CD4-positive, alpha-beta T cell treated with Interferon gamma for 1 hour (primary cell): ENCODE data around the gene PRKCB.
A peak's percentile ranks its signal among the peaks of the same experiment; 100 is the strongest.

Experiments
- DNase-seq: peaks from one replicate; pipeline ENCODE4 v3.0.0-alpha.2; 2020

PRKCB gene

DNA sequence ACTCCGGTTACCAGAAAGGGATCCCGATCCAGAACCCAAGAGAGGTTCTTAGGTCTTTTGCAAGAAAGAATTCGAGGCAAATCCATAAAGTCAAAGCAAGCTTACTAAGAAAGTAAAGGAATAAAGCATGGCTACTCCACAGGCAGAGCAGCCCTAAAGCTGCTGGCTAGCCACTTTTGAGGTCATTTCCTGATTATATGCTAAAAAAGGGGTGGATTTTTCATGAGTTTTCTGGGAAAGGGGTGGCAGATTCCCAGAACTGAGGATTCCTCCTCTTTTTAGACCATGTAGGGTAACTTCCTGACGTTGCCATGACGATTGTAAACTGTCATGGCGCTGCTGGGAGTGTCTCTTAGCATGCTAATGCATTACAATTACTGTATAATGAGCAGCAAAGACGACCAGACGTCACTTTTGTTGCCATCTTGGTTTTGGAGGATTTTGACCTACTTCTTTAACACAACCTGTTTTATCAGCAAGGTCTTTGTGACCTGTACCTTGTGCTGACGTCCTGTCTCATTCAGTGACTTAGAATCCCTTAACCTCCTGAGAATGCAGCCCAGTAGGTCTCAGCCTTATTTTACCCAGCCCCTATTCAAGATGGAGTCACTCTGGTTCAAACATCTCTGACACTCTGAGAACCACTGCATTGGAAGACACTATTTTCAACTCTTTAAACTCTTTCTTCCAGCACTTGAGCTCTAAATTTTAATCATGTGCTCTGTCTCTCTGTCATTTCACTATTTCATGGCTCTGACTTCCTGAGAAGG is 216.7 kb downstream of the PRKCB start:
- DNase-seq = no peak

DNA sequence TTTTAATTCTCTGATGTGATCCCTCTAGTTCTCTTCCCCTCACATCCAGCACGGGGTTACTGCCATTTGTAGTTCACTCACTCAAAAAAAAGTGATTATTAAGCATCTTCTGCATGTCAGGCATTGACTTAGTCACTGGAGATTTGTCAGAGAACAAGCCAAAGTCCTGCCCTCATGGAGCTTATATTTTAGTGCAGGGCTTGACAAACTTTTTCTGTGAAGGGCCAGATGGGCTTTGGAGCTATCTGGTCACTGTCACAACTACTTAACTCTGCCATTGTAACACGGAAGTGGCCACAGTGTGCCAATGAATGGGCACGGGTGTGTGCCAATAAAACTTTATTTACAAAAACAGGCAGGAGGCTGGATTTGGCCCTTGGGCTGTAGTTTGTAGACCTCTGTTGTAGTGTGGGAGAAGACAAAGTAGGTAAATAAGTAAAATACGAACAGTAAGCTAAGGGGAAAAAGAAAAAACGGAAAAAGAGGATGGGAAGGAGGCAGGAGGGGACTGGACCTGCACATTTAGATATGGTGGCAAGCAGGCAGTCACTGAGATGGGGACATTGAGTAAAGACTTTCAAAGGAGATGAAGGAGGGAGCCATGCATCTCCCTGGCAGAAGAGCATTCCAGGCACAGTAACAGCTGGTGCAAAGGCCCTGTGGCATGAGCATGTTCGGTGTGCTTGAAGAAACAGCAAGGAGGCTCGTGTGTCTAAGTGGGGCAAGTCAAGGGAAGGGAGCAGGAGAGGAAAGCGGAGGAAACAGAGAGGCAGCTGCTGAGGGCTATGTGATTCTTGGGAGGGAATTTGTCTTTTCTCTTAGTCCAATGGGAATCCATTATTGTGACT is 217.5 kb downstream of the PRKCB start:
- DNase-seq = no peak

DNA sequence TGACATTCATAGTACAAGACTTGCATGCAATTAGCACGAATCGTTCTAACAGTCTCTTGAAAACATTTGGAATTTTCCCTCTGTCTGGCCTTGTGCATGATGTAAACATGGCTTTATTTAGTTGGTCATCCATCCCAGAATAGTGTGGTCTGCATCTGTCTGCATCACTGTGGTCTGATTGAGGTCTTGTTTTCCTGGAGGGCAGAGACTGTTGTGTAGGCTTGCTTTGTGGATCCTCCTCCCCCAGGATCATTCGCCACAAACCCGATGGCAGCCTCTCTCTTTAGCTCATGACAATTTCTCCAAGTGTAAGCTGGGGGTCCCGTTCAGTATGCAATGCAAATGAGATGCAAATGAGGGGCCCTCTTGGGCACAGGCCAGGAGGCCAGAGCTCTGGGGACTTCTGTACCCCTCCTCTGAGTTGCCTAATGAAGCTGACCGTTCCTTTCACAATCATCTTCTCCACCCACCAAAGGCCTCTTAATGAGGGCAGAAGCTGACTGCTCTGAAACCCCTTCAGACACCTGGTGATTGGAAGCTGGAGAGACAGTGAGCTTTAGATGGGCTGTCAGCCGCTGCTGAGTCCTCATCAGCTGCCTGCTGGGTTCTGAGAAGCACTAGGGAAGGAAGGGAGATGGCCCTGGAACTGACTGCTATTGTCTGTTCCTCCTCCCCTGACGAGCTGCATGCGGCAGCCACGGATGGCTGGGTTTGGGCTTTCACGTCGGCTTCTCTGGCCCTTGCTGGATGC is 219.1 kb downstream of the PRKCB start:
- DNase-seq = no peak

DNA sequence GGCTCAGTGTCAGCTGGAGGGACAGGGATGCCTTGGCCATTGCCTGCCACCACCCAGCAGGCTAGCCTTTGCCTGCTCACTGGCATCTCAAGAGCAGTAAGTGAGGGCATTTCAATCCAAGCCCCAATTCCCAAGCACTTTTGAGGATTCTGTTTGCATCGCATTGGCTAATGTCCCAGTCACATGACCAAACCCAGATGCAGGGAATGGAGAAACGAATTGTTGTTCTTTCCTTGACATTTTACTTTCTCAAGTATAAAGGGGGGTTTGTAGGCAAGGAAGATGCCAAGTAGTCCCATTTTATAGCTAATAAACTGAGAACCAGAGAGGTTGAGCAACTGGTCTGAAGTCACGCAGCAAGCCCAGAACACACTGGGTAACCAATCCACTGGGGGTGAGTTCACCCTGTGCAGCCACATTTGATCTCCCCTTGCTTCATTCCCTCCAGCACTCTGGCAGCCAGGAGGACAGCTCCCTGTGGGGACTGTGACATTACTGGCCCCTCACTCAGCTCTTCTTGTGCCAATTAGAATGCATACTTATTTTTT is 226.6 kb downstream of the PRKCB start:
- DNase-seq = no peak

DNA sequence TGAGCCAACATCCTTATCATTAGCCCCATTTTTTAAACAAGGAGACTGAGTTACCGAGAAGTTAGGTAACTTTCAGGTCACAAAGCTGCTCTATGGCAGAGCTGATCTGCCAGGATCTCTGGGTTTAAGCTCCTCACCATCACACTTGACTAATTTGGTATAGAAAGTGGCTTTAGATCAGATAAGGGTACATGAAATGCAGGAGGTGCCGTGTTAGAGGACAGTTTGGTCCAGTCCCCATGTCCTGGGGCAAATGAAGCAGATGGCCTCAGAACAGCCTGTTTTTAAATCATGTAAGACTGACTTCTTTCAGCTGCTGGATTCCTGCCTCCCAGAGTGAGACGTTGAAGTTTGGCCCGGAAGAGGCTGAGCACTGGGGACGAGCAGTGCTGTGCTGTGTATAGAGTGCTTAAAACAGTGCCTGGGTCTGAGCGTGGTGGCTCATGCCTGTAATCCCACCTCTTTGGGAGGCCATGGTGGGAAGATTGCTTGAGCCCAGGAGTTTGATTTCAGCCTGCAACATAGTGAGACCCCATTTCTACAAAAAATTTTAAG is 233.3 kb downstream of the PRKCB start:
- no peak for DNase-seq

DNA sequence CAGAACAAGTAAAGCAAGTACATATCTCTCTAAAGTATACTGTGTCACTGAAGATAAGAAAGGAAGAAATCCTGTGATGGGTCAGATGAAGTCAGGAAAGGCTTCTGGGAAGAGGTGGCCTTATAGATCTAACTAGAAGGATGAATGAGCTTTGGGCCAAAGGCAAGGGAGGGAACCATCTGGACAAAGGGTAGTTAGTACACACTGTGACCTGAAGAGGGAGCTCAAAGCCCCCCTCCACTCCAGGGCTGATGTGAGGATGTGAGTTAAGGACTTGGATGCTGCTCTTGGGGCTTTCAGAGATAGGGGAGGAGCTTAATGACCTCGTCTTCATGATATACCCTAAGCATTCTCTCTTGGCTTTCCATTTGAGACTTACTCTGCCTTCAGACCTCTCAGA is 235.1 kb downstream of the PRKCB start:
- DNase-seq = peak; percentile 18

DNA sequence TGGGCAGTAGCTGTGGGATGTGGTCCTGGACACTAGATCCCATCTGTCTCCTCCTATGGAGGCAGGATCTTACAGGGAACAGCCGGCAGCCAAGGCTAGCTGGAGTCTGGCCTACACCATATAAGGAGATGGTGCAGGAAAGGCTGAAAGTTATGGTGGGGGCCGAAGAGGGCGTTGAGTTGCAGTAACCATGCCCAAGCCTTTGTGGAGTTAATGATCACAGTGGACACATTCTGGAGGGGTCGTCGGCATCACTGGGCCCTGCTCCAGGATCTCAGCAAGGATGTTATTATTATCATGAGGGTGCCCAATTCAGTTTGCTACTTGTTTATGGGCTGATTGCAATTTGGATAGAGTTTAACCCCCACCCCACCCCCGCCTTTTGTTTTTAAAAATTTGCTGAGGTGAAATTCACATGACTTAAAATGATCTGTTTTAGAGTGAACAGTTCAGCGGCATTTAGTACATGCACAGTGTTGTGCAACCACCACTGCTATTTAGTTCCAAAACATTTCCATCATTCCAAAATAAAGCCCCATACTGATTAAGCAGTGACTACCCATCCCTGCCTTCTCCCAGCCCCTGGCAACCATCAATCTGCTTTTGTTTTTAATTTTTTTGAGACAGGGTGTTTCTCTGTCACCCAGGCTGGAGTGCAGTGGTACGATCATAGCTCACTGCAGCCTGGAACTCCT is 236.0 kb downstream of the PRKCB start:
- no peak for DNase-seq

DNA sequence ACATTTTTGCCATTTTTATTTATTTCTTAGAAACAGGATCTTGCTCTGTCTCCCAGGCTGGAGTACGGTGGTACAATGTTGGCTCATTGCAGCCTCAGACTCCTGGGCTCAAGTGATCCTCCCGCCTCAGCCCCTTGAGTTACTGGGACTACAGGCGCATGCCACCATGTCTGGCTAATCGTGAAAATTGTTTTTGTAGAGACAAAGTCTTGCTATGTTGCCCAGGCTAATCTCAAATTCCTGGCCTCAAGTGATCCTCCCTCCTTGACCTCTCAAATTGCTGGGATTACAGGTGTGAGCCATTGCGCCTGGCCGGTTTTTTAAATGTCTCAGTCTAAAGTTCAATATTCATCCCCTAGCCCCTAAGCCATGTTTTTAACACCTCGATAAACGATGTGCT is 237.5 kb downstream of the PRKCB start:
- no peak for DNase-seq

DNA sequence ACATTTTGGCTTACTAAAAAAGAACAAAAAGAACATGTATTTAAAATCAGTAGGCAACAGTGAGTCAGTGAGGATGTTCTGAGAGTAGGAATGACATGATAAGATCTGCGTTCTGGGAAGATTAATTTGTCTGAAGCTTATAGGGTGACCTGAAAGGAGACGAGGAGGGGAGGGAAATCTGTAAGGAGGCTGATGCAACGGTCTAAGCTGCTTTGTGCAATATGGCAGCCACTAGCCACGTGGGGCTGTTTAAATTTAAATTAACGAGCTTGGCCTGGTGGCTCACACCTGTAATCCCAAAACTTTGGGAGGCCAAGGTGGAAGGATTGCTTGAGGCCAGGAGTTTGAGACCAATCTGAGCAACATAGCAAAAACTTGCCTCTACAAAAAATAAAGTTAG is 238.8 kb downstream of the PRKCB start:
- DNase-seq = no peak

DNA sequence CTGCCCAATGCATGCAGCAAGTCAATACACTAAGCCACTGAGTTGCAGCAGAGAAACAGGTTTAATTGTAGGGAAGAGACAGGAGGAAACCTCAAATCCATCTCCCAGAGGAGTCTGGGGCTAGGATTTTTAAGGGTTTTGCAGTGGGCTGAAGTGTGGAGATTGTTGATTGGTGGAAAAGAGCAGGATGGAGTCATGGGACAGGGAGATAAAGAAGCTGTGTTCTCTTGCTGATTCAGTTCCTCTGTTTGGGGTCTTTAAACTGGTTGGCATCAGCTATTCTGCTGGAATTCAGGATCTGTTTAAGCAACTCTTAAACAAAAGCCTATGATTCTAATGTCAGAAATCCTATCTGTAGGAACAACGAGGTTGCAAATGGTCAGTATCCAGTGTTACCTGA is 239.5 kb downstream of the PRKCB start:
- DNase-seq = no peak

DNA sequence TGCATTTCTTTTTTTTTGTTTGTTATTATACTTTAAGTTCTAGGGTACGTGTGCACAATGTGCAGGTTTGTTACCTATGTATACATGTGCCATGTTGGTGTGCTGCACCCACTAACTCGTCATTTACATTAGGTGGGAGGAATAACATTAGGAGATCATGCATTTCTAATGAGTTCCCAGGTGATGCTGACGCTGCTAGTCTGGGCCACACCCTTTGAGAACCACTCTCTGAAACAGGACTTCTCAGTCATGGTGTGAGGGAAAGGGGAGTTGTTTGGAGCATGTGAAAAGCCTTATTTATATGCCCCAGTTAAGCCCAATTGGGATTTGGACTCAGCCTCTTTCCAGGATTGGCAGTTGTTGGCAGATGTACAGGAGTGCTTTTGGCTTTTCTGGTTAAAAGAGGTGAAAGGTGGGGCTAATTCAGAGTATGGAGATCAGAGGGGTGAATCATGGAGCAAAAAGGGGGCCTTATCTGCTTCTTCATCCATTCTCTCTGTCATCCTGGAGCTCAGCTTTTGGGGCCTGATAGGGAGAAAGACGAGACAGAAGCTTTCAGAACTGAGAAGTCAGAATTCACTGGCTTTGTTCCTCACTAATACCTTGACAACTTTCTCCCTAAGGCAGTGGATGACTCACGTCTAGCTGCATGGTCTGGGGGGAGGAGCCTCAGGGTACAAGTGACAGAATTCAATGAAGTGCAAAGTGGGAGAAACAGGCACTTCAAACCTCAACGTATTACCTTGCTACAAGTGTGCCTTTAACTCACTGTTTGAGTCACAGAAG is 240.3 kb downstream of the PRKCB start:
- DNase-seq = no peak

DNA sequence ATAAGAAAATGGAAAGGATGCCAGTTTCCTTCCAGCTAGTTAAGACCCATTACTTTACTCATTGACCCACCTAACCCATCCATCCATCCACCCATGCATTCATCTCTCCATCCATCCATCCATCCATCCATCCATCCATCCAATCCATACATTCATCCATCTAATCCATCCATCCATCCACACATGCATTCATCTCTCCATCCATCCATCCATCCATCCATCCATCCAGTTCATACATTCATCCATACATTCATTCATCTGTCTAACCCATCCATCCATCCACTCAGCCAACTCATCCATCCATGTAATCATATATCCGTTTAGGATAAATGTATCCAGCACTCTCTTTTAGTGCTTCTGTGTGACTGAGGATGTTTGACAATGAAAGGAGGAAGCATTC is 241.5 kb downstream of the PRKCB start:
- DNase-seq = no peak

DNA sequence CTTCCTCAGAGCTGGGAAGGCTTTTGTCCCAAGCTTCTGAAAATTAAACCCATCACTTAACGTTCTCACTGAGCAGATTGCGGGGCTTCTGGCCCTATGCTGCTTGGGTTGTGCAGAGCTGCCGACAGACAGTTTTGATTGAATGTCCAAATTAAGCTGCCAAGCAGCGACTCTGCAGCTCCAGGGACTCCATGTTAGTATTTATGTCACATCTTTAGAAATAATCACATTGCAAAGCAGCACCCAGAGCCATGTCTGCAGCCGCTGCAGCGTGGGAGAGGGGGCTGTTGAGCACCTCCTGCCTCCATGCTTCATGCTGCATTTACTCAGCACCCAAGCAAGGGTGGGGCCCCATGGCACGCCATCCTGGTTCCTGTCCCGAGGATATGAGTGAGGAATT is 242.2 kb downstream of the PRKCB start:
- no peak for DNase-seq

DNA sequence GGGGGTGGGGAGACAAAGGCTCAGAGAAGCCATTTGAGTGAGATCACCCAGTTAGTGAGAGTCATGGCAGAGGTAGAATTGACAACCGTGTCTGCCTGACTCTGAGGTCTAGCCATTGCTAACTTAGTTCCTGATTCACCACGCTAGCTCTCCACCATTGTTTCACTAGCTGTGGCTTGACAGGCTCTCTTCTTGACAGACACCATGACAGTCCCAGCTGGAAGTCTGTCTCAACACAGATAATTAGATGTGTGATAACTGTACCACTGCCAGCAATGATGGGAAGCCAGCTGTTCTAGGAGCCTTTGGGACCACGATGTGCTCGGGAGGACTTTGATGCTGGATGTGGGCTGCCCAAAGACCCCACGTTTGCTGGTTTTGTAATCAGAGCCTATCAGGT is 249.9 kb downstream of the PRKCB start:
- DNase-seq = no peak

DNA sequence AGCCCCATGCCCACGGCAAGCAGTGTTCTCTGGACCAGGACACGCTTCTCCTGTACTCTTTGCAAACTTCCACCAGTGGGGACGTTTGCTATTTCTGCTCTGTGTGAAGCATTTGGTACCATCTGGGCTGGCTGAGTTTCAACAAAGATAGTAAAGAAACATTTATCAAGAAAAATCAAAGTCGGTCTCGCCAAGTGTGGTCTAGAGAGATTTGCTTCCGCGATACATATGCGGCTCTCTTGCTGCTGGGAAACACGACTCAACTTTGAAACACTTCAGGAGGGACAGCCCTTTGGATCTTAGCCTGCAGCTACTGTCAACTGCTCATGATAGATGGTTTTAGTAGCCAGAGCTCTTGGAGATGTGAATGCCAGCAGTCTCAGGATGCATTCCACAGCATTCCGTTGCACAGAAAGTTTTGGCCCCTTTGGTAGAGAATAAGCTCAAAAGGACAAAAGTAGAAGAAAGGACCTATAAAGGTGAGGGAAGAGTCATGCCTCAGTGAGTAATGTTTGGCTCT is 252.2 kb downstream of the PRKCB start:
- no peak for DNase-seq

DNA sequence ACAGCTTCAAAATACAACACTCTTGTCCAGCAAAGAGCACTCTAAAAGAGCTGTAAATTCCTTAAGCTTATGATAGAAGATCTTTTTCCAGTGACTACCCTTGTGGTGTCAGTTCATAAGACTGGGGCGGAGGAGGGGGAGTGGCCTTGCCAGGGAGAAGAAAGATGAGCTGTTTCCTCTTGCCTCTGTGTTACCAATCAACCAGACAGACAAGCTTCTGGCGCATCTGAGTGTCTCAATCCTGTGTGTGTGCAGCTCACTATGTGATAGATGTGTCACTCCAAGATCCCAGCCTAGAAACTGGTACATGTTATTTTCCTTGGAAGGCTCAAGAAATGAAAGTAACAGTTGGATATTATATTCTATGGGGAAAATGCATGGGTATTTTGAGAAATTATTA is 253.0 kb downstream of the PRKCB start:
- no peak for DNase-seq

DNA sequence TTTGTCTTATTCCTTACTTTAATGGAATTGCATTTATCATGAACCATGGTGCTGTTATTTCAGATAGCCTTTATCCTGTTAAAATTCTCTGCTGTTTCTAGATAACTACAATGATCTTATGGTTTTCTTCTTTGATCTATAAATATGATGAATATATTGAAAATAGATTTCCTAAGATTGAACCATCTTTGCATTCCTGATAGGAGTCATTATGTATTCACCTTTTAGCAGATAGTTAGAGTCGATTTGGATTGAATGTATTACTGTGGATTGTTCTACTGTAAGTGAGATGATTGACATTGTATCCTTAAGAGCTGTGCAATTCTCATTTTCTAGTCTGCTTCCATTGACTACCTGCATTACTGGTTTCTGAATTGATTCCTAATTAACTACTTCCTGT is 255.3 kb downstream of the PRKCB start:
- DNase-seq = no peak

DNA sequence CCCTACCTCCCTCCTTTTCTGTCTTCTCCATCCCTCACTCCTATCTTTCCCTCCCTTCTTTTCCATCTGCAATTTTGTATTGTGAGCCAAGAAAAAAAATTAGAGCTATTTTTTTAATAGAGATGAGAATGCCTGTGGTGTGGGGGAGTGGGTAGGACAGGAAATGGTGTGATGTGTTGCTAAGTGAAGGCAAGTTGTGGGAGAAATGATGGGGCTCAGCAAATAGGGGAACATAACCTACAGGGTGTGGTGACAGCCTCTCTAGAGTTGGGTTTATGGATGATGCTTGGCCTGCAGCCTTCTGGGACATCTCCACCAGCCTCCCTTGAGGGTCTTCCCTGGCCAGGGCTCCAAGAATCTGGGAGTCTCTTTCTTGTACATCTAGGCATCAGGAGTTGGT is 257.3 kb downstream of the PRKCB start:
- no peak for DNase-seq

DNA sequence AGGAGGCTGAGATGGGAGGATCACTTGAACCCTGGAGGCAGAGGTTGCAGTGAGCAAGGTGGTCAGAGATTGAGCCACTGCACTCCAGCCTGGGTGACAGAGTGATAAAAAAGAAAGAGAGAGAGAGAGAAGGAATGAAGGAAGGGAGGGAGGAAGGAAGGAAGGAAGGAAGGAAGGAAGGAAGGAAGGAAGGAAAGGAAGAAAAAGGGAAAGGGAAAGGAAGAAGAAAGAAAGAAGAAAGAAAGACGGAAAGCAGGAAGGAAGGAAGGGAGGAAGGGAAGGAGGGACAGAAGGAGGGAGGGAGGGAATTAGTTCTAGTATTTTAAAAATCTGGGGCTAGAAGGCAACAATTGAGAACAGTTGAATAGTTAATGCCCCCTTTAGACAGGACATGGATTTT is 258.9 kb downstream of the PRKCB start:
- no peak for DNase-seq

DNA sequence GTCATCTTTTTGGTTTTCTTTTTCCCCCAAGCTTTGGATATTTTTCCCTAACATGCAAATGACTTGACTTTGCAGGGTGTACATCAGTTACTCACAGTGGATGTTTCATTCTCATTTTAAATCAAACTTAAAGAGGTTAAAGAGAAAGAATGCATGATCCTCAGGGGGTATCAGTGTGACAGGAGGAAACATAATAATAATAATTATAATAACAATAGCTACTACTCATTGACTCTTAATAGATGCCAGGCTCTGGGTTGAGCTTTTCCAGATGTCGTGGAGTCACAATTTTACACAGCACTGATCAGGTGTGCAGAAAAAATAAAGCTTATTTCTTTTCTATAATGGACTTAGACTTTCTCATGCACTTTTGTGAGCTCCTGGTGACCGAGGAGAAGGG is 263.1 kb downstream of the PRKCB start:
- DNase-seq = no peak

DNA sequence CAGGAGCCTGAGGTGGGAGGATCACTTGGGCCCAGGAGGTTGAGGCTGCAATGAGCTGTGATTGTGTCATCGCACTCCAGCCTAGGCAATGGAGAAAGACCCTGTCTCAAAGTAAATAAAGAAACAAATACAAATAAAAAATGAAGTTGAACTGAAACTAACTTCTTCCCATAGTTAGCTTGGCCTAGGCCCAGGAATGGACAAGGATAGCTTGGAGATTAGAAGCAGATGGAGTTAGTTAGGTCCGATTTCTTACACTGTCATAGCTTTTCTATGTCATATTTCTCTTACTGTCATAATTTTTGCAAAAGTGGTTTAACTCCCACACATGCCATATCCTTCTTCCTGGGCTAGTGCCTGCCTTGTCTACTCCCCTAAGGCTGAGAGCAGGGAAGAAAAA is 265.6 kb downstream of the PRKCB start:
- no peak for DNase-seq
